ENCODE data around the gene DNM1L. TPM values are rescaled to one million over a fixed set of nuclear protein-coding genes. Genes with fewer than 3 reads are reported as not detected.
"Not testable (repeated sequence)": the region's sequence is repeated elsewhere in the genome, so short reads cannot be mapped to it uniquely, and the experiment has no call there.

The DNM1L gene
- total and polyA plus RNA-seq, 2 experiments from 2014 or later = 51.9 to 56.7 TPM

DNA sequence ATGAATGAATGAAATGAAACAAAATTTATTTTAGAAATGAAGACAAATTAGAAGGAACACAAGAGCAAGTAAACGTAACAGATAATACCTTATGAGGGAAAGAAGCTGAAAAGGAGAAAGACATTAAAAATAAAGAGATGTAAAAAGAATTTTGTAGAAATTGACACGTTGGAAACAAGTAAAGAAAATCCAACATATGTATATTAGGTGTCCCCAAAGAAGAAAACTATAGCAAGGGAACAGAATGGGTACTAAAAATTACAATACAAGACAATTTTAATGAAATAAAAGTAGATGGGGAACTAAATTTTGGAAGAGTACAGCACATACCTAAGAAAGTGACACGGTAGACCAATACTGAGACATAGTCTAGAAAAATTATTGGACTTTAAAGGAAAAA lies 16.7 kb downstream of the DNM1L start:
- TF ChIP-seq, protein P1, sequence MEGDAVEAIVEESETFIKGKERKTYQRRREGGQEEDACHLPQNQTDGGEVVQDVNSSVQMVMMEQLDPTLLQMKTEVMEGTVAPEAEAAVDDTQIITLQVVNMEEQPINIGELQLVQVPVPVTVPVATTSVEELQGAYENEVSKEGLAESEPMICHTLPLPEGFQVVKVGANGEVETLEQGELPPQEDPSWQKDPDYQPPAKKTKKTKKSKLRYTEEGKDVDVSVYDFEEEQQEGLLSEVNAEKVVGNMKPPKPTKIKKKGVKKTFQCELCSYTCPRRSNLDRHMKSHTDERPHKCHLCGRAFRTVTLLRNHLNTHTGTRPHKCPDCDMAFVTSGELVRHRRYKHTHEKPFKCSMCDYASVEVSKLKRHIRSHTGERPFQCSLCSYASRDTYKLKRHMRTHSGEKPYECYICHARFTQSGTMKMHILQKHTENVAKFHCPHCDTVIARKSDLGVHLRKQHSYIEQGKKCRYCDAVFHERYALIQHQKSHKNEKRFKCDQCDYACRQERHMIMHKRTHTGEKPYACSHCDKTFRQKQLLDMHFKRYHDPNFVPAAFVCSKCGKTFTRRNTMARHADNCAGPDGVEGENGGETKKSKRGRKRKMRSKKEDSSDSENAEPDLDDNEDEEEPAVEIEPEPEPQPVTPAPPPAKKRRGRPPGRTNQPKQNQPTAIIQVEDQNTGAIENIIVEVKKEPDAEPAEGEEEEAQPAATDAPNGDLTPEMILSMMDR (IDR thresholded peaks at IDR 0.05; ENCODE audit: low read depth, low read length) = no peak
- no peak for DNase-seq (ENCODE audit: low read depth in 1 of 2, low spot score in 1 of 2)
- Histone ChIP-seq H3K4me3 (no peak overlapping the region), H3K27ac (no peak overlapping the region), H3K4me1 (ENCODE audit: low read depth) (no peaks in the 10 kb centered on the region), H3K27me3 (no peaks in the 10 kb centered on the region), H3K9me3 (ENCODE audit: low read depth) (no peaks in the 10 kb centered on the region), H3K36me3 (no peaks in the 10 kb centered on the region)

DNA sequence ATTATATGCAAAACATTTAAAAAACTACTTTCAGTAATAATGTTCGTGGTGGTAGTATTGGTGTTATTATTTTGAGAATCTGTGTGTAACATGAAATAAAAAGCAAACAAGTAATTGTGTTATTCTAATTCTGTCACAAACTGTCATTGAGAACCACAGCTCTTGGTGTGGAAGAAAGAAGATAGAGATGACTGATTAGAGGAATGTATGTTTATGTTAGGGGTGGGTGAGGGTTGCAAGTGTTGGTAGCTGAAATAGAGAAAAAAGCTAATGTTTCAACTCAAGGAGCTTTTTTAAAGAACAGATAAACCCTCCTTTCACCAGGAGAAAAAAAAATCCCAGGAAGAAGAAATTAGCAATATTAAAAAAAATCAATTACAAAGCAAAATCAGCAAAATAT lies 18.3 kb downstream of the DNM1L start:
- Histone ChIP-seq H3K27me3 (no peaks in the 10 kb centered on the region), H3K9me3 (ENCODE audit: low read depth) (no peaks in the 10 kb centered on the region), H3K27ac (no peak overlapping the region), H3K4me3 (no peak overlapping the region), H3K36me3 (no peaks in the 10 kb centered on the region), H3K4me1 (ENCODE audit: low read depth) (no peaks in the 10 kb centered on the region)
- DNase-seq (ENCODE audit: low read depth in 1 of 2, low spot score in 1 of 2) = no peak
- TF ChIP-seq, protein P1 (IDR thresholded peaks at IDR 0.05; ENCODE audit: low read depth, low read length) = no peak

DNA sequence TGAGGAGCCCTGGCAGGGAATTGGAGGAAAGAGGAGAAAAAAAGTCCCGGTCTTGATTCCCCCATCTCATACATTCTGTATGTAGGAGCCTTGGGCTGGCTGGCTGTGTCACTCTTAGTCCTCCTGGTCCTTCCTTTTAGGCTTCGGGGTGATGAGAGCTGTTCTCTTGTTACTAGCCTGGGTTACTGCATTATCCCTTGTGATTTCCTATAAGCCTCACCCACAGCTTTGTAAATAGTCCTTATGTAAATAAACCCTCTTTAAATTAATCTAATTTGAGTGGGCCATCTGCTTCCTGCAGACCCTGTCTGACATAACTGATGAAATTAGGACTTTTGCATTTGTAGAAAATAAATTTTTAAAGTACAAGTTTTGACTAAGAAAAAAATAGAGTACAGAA lies 19.2 kb downstream of the DNM1L start:
- Histone ChIP-seq H3K9me3 (ENCODE audit: low read depth) (no peaks in the 10 kb centered on the region), H3K4me3 (no peak overlapping the region), H3K27ac (no peak overlapping the region), H3K36me3 (no peaks in the 10 kb centered on the region), H3K4me1 (ENCODE audit: low read depth) (no peaks in the 10 kb centered on the region), H3K27me3 (no peaks in the 10 kb centered on the region)
- TF ChIP-seq, protein P1 (IDR thresholded peaks at IDR 0.05; ENCODE audit: low read depth, low read length) = no peak
- DNase-seq (ENCODE audit: low read depth in 1 of 2, low spot score in 1 of 2) = no peak

DNA sequence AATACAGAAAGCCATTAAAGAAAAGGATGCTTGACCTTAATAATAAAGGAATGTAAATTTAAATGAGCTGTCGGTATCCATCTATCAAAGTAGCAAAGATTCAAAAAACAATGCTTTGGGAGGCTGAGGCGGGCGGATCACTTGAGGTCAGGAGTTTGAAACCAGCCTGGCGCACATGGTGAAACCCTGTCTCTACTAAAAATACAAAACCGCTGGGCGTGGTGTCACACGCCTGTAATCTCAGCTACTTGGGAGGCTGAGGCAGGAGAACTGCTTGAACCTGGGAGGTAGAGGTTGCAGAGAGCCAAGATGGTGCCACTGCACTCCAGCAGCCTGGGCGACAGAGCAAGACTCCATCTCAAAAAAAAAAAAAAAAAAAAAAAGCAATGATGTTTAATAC lies 20.3 kb downstream of the DNM1L start:
- H3K4me1 ChIP-seq (ENCODE audit: low read depth) = not testable (repeated sequence)

DNA sequence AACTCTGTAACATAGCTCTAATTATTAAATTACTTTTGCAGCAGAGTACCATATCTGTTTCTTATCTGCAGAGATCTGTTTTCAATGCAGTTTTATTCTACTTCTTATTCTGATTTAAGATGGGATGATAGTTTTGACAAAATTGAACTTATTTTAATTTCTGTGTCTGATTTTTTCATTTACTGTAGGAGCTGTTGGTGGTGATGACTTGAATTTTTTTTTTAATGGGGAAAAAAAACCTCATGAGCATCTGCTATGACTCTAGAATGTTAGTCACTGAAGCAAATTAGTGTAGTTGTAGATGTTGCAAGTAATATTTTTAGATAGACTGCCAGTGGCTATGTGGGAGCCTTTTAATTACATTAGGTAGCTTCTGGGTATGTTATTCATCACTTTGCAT lies 23.4 kb downstream of the DNM1L start:
- Histone ChIP-seq H3K27ac (no peak overlapping the region), H3K27me3 (no peaks in the 10 kb centered on the region), H3K4me3 (no peak overlapping the region), H3K4me1 (ENCODE audit: low read depth) (no peaks in the 10 kb centered on the region), H3K36me3 (peaks cover 14% of the 10 kb centered on the region), H3K9me3 (ENCODE audit: low read depth) (no peaks in the 10 kb centered on the region)
- TF ChIP-seq, protein P1 (IDR thresholded peaks at IDR 0.05; ENCODE audit: low read depth, low read length) = no peak
- no peak for DNase-seq (ENCODE audit: low read depth in 1 of 2, low spot score in 1 of 2)

More for the DNA sequence above, 20.3 kb downstream of the DNM1L start:
- H3K4me3 ChIP-seq; H3K9me3 ChIP-seq (ENCODE audit: low read depth); H3K27ac ChIP-seq; DNase-seq (ENCODE audit: low read depth in 1 of 2, low spot score in 1 of 2); H3K27me3 ChIP-seq; H3K36me3 ChIP-seq: not testable (repeated sequence)

DNA sequence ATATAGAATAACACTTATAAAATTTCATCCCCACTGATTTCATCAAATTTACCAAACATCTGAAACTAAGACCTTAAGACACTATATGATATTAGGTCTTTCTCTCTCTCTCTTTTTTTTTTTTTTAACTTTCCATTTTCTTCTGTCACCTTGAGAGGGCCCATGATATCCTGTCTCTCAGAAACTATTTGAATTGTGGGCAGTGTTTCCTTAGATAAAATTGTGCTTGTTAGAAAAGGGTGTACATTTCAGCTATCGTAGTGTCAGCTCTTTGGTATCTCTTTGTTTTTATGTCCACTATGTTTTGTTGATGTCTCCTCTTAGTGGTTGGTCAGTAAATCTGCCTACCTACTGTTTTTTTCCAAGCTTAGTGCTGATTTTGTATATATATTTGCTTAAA lies 23.8 kb downstream of the DNM1L start:
- TF ChIP-seq, protein P1 (IDR thresholded peaks at IDR 0.05; ENCODE audit: low read depth, low read length) = no peak
- no peak overlapping the region for H3K4me3 ChIP-seq
- no peaks in the 10 kb centered on the region for H3K27me3 ChIP-seq
- no peaks in the 10 kb centered on the region for H3K9me3 ChIP-seq (ENCODE audit: low read depth)
- no peak overlapping the region for H3K27ac ChIP-seq
- H3K4me1 ChIP-seq (ENCODE audit: low read depth) = no peaks in the 10 kb centered on the region
- H3K36me3 ChIP-seq = peaks cover 15% of the 10 kb centered on the region
- DNase-seq (ENCODE audit: low read depth in 1 of 2, low spot score in 1 of 2) = no peak

Measured in cardiac muscle cell (in vitro differentiated cells and primary cell).